Gastroesophageal sphincter (tissue), 4 donors: ENCODE data around the gene CACNA1C. TPM values are rescaled to one million over a fixed set of nuclear protein-coding genes. Genes with fewer than 3 reads are reported as not detected.

Experiments used
- ATAC-seq: fragments of 150-250 bp; one replicate; pipeline ENCODE4 v1.9.1; 2016; ENCODE audit warnings: mild to moderate bottlenecking, moderate library complexity
- H3K27ac ChIP-seq, 4 donors: fragments of 200-600 bp; sonication (generic) in 3 of 4; 1 replicate in 3 of 4; 2 replicates in 1 of 4; pipeline ENCODE4 v1.5.1; 2016 to 2019
- H3K27me3 ChIP-seq: fragments of 200-600 bp; sonication (generic); one replicate; pipeline ENCODE4 v1.5.1; 2019
- H3K36me3 ChIP-seq, 2 donors: fragments of 200-600 bp; sonication (generic); one replicate each; pipeline ENCODE4 v1.5.1; 2019; ENCODE audit warnings: control low read depth in 1 of 2
- H3K4me1 ChIP-seq, 3 donors: fragments of 200-600 bp; sonication (generic); 1 replicate in 2 of 3; 2 replicates in 1 of 3; pipeline ENCODE4 v1.5.1; 2016 to 2019; ENCODE audit warnings: control low read depth in 2 of 3
- H3K4me3 ChIP-seq, 2 donors: fragments of 200-600 bp; sonication (generic); one replicate each; pipeline ENCODE4 v1.5.1; 2019; ENCODE audit warnings: mild to moderate bottlenecking in 1 of 2, moderate library complexity in 1 of 2
- H3K9me3 ChIP-seq, 3 donors: fragments of 200-600 bp; sonication (generic); one replicate each; pipeline ENCODE4 v1.5.1; 2017 to 2019; ENCODE audit warnings: control low read depth in 2 of 3
- EP300 ChIP-seq: sonication (generic); formaldehyde crosslinking; IDR thresholded peaks from one replicate; pipeline ENCODE4 v1.6.1; 2017; ENCODE audit warnings: antibody characterized with exemption, mild to moderate bottlenecking
- POLR2A ChIP-seq, 2 donors: fragments of 450-650 bp; IDR thresholded peaks; one replicate each; pipeline ENCODE4 v1.6.1; 2017; ENCODE audit warnings: antibody characterized with exemption in 2 of 2, mild to moderate bottlenecking in 2 of 2, moderate library complexity in 1 of 2
- POLR2AphosphoS5 ChIP-seq: sonication (generic); formaldehyde crosslinking; IDR thresholded peaks from one replicate; pipeline ENCODE4 v1.6.1; 2017; ENCODE audit warnings: antibody characterized with exemption
- WGBS, 2 donors: methylation state at CpG; one replicate each; pipeline ENCODE4 v1.1.5; 2018; ENCODE audit warnings: low coverage in 1 of 2; 5-methylcytosine and 5-hydroxymethylcytosine counted together
- total RNA-seq, 4 donors: library from RNA; depleted of rRNA; stranded (reverse); fragments of >200 nt; gene quantifications; one replicate each; pipeline ENCODE4 v1.1.0, GENCODE V29; 2016
- TF ChIP-seq, protein P1 (sequence below), 4 experiments: fragments of 200-600 bp in 2 of 4; fragments of 450-650 bp in 2 of 4; sonication (generic) in 1 of 4; IDR thresholded peaks; one replicate each; pipeline ENCODE4 v1.5.1; 2017 to 2019; ENCODE audit warnings: antibody characterized with exemption in 4 of 4, mild to moderate bottlenecking in 2 of 4, moderate library complexity in 2 of 4

CACNA1C gene
- total RNA-seq, 4 donors from 2014 or later: 22.9 to 96.2 (median 41.4) TPM

- Histone ChIP-seq H3K36me3 (peaks cover 0 to 31% of the 10 kb centered on the region in 2 donors), H3K4me3 (no peak overlapping the region), H3K4me1 (peaks cover 0 to 25% (median 8%) of the 10 kb centered on the region in 3 donors), H3K9me3 (no peaks in the 10 kb centered on the region), H3K27me3 (no peaks in the 10 kb centered on the region), H3K27ac (peak overlapping the region in 3 of 4 donors; percentile 8 to 60 (median 56))
- 0% methylated on average over 5 of the region's 6 CpGs; no CpG with 5 or more reads in 1 of the 2 donors for WGBS, 2 donors
- peak; percentile 91 for ATAC-seq
- TF ChIP-seq POLR2AphosphoS5 (no peak), EP300 (no peak), POLR2A (IDR thresholded peaks at IDR 0.05) (no peak)
- TF ChIP-seq, protein P1, sequence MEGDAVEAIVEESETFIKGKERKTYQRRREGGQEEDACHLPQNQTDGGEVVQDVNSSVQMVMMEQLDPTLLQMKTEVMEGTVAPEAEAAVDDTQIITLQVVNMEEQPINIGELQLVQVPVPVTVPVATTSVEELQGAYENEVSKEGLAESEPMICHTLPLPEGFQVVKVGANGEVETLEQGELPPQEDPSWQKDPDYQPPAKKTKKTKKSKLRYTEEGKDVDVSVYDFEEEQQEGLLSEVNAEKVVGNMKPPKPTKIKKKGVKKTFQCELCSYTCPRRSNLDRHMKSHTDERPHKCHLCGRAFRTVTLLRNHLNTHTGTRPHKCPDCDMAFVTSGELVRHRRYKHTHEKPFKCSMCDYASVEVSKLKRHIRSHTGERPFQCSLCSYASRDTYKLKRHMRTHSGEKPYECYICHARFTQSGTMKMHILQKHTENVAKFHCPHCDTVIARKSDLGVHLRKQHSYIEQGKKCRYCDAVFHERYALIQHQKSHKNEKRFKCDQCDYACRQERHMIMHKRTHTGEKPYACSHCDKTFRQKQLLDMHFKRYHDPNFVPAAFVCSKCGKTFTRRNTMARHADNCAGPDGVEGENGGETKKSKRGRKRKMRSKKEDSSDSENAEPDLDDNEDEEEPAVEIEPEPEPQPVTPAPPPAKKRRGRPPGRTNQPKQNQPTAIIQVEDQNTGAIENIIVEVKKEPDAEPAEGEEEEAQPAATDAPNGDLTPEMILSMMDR (IDR thresholded peaks at IDR 0.05): no peak
Observed at GRCh38 chr12:2640709-2641108, 587.9 kb downstream of the CACNA1C start.

DNA sequence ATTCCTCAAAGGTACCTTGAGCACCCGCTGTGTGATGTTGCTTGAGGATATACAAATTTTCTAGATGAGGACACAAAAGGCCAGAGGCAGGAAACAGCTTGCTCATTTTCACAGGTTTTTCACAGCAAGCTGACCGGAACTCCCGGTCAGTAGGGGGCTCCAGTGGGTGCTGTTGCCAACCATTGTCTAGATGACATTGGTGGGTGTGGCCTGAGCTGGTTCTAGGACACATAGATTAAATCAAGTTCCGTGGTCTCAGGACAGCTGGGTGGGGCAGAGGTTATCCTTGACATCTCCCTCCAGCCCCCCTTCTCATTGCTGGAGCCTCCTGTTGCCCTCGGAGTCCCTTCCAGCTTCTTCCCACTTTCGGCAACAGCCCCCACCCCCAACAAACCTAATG, 588.4 kb downstream of the CACNA1C start:
- WGBS, 2 donors: 60 to 81% methylated on average over 3 to 6 of the region's 6 CpGs
- Histone ChIP-seq H3K36me3 (peaks cover 0 to 27% of the 10 kb centered on the region in 2 donors), H3K9me3 (no peaks in the 10 kb centered on the region), H3K27ac (peak overlapping the region in 3 of 4 donors; percentile 8 to 60 (median 56)), H3K27me3 (no peaks in the 10 kb centered on the region), H3K4me1 (peaks cover 0 to 25% (median 8%) of the 10 kb centered on the region in 3 donors), H3K4me3 (no peak overlapping the region)
- TF ChIP-seq, protein P1 (IDR thresholded peaks at IDR 0.05): no peak
- TF ChIP-seq POLR2AphosphoS5: no peak
- ATAC-seq: peak; percentile 37

GRCh38 chr12:2641761-2642160, 589.0 kb downstream of the CACNA1C start:
- no peak overlapping the region for H3K4me3 ChIP-seq
- H3K36me3 ChIP-seq: peaks cover 0 to 22% of the 10 kb centered on the region in 2 donors
- no peaks in the 10 kb centered on the region for H3K27me3 ChIP-seq
- ATAC-seq: no peak
- H3K9me3 ChIP-seq: no peaks in the 10 kb centered on the region
- WGBS, 2 donors: 71 to 88% methylated on average over 1 to 3 of the region's 6 CpGs
- peaks cover 0 to 25% (median 8%) of the 10 kb centered on the region in 3 donors for H3K4me1 ChIP-seq
- H3K27ac ChIP-seq: no peak overlapping the region
- TF ChIP-seq, protein P1 (IDR thresholded peaks at IDR 0.05): no peak
- no peak for TF ChIP-seq POLR2AphosphoS5
- no peak for TF ChIP-seq EP300
- no peak for TF ChIP-seq POLR2A (IDR thresholded peaks at IDR 0.05)

DNA sequence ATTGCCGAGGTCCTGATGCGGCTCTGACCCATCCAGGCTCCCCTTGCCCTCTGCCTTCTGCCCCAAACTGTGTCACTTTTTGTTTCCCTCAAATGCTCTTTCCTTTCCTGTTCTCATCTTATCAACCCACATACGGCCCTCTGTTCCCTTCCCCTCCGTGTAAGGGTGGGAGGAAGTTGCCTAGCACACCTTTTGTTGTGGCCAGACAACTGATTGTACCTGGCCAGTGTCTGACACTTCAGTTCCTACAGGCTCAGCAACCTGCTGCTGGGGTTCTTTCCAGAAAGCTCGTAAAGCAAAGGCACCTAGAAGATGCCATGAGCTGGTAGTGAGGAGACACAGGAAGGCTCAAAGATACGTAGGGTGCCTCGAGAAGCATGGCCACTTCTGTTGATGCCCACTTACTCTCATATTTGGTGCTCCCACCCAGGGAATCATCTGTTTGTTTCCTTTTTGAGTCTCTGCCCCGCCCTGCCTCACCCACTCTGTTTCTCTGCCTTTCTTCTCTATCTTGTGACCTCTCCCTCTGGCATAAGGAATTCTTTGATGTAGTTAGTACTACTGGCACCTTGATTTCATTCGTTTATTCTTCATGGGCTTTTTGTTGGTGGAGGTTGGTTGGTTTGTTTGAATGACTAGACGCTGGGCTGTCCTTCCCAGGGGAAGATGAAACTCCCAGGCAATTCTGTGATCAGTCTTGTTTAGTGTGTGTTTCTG, 589.5 kb downstream of the CACNA1C start:
- H3K4me1 ChIP-seq: peaks cover 0 to 25% (median 8%) of the 10 kb centered on the region in 3 donors
- TF ChIP-seq, protein P1 (IDR thresholded peaks at IDR 0.05): no peak
- TF ChIP-seq POLR2A (IDR thresholded peaks at IDR 0.05) (no peak), POLR2AphosphoS5 (no peak), EP300 (no peak)
- ATAC-seq: no peak
- WGBS, 2 donors: 71 to 88% methylated on average over 6 to 9 of the region's 10 CpGs
- H3K27ac ChIP-seq: no peak overlapping the region
- no peak overlapping the region for H3K4me3 ChIP-seq
- H3K27me3 ChIP-seq: no peaks in the 10 kb centered on the region
- no peaks in the 10 kb centered on the region for H3K9me3 ChIP-seq
- H3K36me3 ChIP-seq: peaks cover 0 to 17% of the 10 kb centered on the region in 2 donors

- no peak overlapping the region for H3K4me3 ChIP-seq
- H3K4me1 ChIP-seq: peaks cover 0 to 25% (median 8%) of the 10 kb centered on the region in 3 donors
- no peaks in the 10 kb centered on the region for H3K9me3 ChIP-seq
- no peak overlapping the region for H3K27ac ChIP-seq
- H3K27me3 ChIP-seq: no peaks in the 10 kb centered on the region
- WGBS, 2 donors: 63 to 90% methylated on average over 1 to 2 of the region's 7 CpGs
- ATAC-seq: no peak
- TF ChIP-seq EP300 (no peak), POLR2A (IDR thresholded peaks at IDR 0.05) (no peak), POLR2AphosphoS5 (no peak)
- H3K36me3 ChIP-seq: peaks cover 0 to 17% of the 10 kb centered on the region in 2 donors
Observed at GRCh38 chr12:2642896-2643425, 590.2 kb downstream of the CACNA1C start.
